SH-SY5Y (cell line): ENCODE data around the gene SLC35A3.

Experiments used
- GATA2 ChIP-seq: IDR thresholded peaks from 2 replicates; pipeline ENCODE4 v1.6.1; 2011; ENCODE audit warnings: mild to moderate bottlenecking, low read depth, low read length
- GATA3 ChIP-seq: IDR thresholded peaks from 2 replicates; pipeline ENCODE4 v1.6.1; 2011; ENCODE audit warnings: low read depth, mild to moderate bottlenecking, low read length, moderate library complexity

GRCh38 chr1:100074604-100075395 lies 105.0 kb downstream of the SLC35A3 start:
- no peak for TF ChIP-seq GATA3
- TF ChIP-seq GATA2, result no peak
